Loucy (cell line): ENCODE results near the gene ZKSCAN1.

Experiments used
- H2AFZ ChIP-seq: fragments of 200-600 bp; sonication (generic); 2 replicates; pipeline ENCODE4 v1.6.0; 2016; ENCODE audit warnings: antibody characterized with exemption, mild to moderate bottlenecking, low read length, moderate library complexity
- H3F3A ChIP-seq: fragments of 200-600 bp; 2 replicates; pipeline ENCODE4 v1.6.0; 2016; ENCODE audit warnings: antibody characterized with exemption, low read depth, mild to moderate bottlenecking
- H3K27me3 ChIP-seq: fragments of 200-600 bp; sonication (generic); 2 replicates; pipeline ENCODE4 v1.6.1; 2014; ENCODE audit warnings: low read length, mild to moderate bottlenecking; ENCODE audit not compliant: insufficient read depth, poor library complexity, severe bottlenecking
- H3K36me3 ChIP-seq: fragments of 200-600 bp; sonication (generic); 2 replicates; pipeline ENCODE4 v1.6.1; 2016; ENCODE audit warnings: low read length; ENCODE audit not compliant: insufficient read depth
- H3K4me1 ChIP-seq: fragments of 200-600 bp; sonication (generic); 2 replicates; pipeline ENCODE4 v1.5.1; 2014; ENCODE audit warnings: low read length, mild to moderate bottlenecking; ENCODE audit not compliant: insufficient read depth, poor library complexity, severe bottlenecking
- H3K4me2 ChIP-seq: fragments of 200-600 bp; sonication (generic); 2 replicates; pipeline ENCODE4 v1.6.0; 2014; ENCODE audit warnings: antibody characterized with exemption, low read length, low read depth, mild to moderate bottlenecking; ENCODE audit not compliant: poor library complexity, severe bottlenecking
- H3K4me3 ChIP-seq: fragments of 200-600 bp; sonication (generic); 2 replicates; pipeline ENCODE4 v1.5.1; 2014; ENCODE audit warnings: low read length, mild to moderate bottlenecking, mixed read lengths; ENCODE audit not compliant: poor library complexity, severe bottlenecking
- H3K79me2 ChIP-seq: fragments of 200-600 bp; sonication (generic); 2 replicates; pipeline ENCODE4 v1.6.1; 2014; ENCODE audit warnings: low read length; ENCODE audit not compliant: insufficient read depth
- H3K9ac ChIP-seq: fragments of 200-600 bp; sonication (generic); 2 replicates; pipeline ENCODE4 v1.6.0; 2014; ENCODE audit warnings: mild to moderate bottlenecking, low read depth, low read length, moderate library complexity; ENCODE audit not compliant: poor library complexity, severe bottlenecking
- H3K9me2 ChIP-seq: fragments of 200-600 bp; sonication (generic); replicated peaks from 2 replicates; pipeline ENCODE4 v1.6.1; 2016; ENCODE audit warnings: low read depth, low read length, mixed read lengths
- H3K9me3 ChIP-seq: fragments of 200-600 bp; sonication (generic); 2 replicates; pipeline ENCODE4 v1.6.1; 2014; ENCODE audit warnings: mild to moderate bottlenecking, antibody characterized with exemption, low read length, low read depth; ENCODE audit not compliant: insufficient read depth
- H4K20me1 ChIP-seq: fragments of 200-600 bp; sonication (generic); 2 replicates; pipeline ENCODE4 v1.6.0; 2014; ENCODE audit warnings: antibody characterized with exemption, low read length, mild to moderate bottlenecking; ENCODE audit not compliant: insufficient read depth, poor library complexity, severe bottlenecking
- EZH2phosphoT487 ChIP-seq: fragments of 200-600 bp; IDR thresholded peaks from 2 replicates; pipeline ENCODE4 v1.6.1; 2018; ENCODE audit warnings: antibody characterized with exemption, mild to moderate bottlenecking, moderate library complexity, borderline replicate concordance
- TF ChIP-seq, protein P1 (sequence below): fragments of 200-600 bp; sonication (generic); conservative IDR thresholded peaks from 2 replicates; pipeline ENCODE4 v1.5.1; 2014; ENCODE audit warnings: mild to moderate bottlenecking, antibody characterized with exemption, low read length

ZKSCAN1 gene

DNA sequence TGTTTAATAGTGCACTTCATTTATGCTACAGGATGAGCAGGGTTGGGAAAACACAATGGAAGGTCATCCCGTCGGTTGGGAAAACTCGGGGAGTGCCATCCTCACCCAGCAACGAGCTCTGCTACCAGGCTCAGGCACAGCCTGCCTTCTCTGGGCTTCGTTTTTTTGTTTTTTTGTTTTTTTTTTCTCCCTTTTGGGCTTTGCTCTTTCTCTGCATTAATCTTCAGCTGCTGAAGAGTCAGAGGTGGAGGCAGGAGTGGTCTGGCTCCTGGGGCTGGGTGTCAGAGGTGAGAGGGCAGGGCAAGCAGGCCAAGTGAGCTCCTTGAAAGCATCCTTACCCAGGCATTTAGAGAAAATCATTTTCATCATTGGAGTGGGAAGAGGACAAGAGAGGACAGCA is 54.6 kb downstream of the ZKSCAN1 start:
- Histone ChIP-seq H3K79me2 (no peaks in the 10 kb centered on the region), H3K4me1 (no peaks in the 10 kb centered on the region), H3K36me3 (peaks cover 54% of the 10 kb centered on the region), H3K27me3 (no peaks in the 10 kb centered on the region), H3F3A (no peaks in the 10 kb centered on the region), H3K9me3 (peaks cover 24% of the 10 kb centered on the region; the same call in 1 of the 2 replicates), H3K9me2 (no peaks in the 10 kb centered on the region), H2AFZ (no peak overlapping the region), H3K4me3 (no peak overlapping the region), H3K4me2 (no peak overlapping the region), H3K9ac (no peak overlapping the region), H4K20me1 (no peaks in the 10 kb centered on the region)
- TF ChIP-seq EZH2phosphoT487: no peak
- TF ChIP-seq, protein P1, sequence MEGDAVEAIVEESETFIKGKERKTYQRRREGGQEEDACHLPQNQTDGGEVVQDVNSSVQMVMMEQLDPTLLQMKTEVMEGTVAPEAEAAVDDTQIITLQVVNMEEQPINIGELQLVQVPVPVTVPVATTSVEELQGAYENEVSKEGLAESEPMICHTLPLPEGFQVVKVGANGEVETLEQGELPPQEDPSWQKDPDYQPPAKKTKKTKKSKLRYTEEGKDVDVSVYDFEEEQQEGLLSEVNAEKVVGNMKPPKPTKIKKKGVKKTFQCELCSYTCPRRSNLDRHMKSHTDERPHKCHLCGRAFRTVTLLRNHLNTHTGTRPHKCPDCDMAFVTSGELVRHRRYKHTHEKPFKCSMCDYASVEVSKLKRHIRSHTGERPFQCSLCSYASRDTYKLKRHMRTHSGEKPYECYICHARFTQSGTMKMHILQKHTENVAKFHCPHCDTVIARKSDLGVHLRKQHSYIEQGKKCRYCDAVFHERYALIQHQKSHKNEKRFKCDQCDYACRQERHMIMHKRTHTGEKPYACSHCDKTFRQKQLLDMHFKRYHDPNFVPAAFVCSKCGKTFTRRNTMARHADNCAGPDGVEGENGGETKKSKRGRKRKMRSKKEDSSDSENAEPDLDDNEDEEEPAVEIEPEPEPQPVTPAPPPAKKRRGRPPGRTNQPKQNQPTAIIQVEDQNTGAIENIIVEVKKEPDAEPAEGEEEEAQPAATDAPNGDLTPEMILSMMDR: no peak

DNA sequence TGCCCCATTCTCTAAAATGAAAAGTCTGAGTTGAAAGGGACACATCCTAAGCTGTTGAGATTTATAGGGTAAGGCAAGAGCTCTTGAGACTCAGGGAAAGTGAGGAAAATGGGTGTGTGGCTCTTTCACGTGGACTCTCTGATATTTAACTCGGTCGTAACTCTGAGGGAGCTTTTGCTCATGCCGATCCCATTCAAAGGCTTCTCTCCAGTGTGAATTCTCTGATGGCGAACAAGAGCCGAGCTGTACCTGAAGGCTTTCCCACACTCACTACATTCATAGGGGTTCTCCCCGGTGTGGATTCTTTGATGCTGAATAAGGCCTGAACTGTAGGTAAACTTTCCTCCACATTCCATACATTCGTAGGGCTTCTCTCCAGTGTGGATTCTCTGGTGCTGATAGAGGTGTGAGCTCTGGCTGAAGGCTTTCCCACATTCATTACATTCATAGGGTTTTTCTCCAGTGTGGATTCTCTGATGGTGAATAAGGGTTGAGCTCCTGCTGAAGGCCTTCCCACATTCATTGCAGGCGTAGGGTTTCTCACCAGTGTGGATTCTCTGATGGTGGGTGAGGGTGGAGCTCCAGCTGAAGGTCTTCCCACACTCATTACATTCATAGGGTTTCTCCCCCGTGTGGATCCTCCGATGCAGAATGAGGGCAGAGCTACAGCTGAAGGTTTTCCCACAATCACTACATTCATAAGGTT is 55.8 kb downstream of the ZKSCAN1 start:
- no peak overlapping the region for H3K9ac ChIP-seq
- no peak overlapping the region for H3K4me2 ChIP-seq
- peaks cover 4% of the 10 kb centered on the region; the same call in 1 of the 2 replicates for H3K79me2 ChIP-seq
- H2AFZ ChIP-seq: no peak overlapping the region
- no peaks in the 10 kb centered on the region for H3F3A ChIP-seq
- no peaks in the 10 kb centered on the region for H3K9me2 ChIP-seq
- no peaks in the 10 kb centered on the region for H3K4me1 ChIP-seq
- TF ChIP-seq EZH2phosphoT487: no peak
- TF ChIP-seq, protein P1: no peak
- H4K20me1 ChIP-seq: no peaks in the 10 kb centered on the region
- no peaks in the 10 kb centered on the region for H3K27me3 ChIP-seq
- H3K36me3 ChIP-seq: peaks cover 65% of the 10 kb centered on the region
- H3K4me3 ChIP-seq: no peak overlapping the region
- H3K9me3 ChIP-seq: peaks cover 24% of the 10 kb centered on the region; the same call in 1 of the 2 replicates

DNA sequence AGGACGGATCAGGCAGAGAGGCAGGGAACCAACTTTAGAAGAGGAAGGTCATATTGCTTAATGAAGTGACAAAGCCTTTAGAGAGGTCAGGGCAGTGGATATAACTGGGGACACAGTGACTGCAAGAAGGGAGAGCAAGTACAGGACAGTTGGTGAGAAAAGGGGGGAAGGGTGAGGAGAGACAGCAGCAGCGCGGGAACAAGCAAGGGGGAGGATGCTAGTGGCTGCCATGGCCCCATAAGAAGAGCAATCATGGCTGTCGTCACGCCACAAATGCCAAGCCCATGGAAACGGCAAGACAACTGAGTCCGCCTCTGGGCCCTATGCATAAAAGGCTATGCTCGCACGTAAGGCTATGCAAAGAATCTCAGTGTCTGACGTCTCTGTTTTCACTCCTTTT is 57.1 kb downstream of the ZKSCAN1 start:
- Histone ChIP-seq H3K36me3 (peaks cover 76% of the 10 kb centered on the region), H4K20me1 (peaks cover 9% of the 10 kb centered on the region), H3K9ac (no peak overlapping the region), H2AFZ (no peak overlapping the region), H3K27me3 (no peaks in the 10 kb centered on the region), H3K9me2 (no peaks in the 10 kb centered on the region), H3K4me3 (no peak overlapping the region), H3K79me2 (peaks cover 14% of the 10 kb centered on the region; the same call in 1 of the 2 replicates), H3K9me3 (peaks cover 24% of the 10 kb centered on the region; the same call in 1 of the 2 replicates), H3K4me1 (no peaks in the 10 kb centered on the region), H3F3A (no peaks in the 10 kb centered on the region), H3K4me2 (no peak overlapping the region)
- no peak for TF ChIP-seq EZH2phosphoT487
- TF ChIP-seq, protein P1: no peak
